Body of pancreas (tissue), 4 donors: ENCODE results near the gene NUP214. TPM values are rescaled to one million over a fixed set of nuclear protein-coding genes. Genes with fewer than 3 reads are reported as not detected.

Experiments
- ATAC-seq: fragments of 150-250 bp; one replicate; pipeline ENCODE4 v1.9.1; 2016
- DNase-seq, 4 donors: peaks; one replicate each; pipeline ENCODE4 v3.0.0-alpha.2; 2019
- H3K27ac ChIP-seq, 4 donors: fragments of 200-600 bp; sonication (generic); 1 replicate in 3 of 4; 2 replicates in 1 of 4; pipeline versions ENCODE4 v1.5.1 to v1.6.1; 2016 to 2019; ENCODE audit warnings: mild to moderate bottlenecking in 1 of 4, mixed read lengths in 1 of 4, moderate library complexity in 1 of 4
- H3K27me3 ChIP-seq, 2 donors: fragments of 200-600 bp; sonication (generic); one replicate each; pipeline ENCODE4 v1.6.0; 2016; ENCODE audit warnings: mild to moderate bottlenecking in 1 of 2
- H3K36me3 ChIP-seq, 2 donors: fragments of 200-600 bp; sonication (generic); replicated peaks in 1 of 2; 2 replicates each; pipeline ENCODE4 v1.5.1; 2016; ENCODE audit warnings: low read depth in 2 of 2; ENCODE audit not compliant: insufficient read depth in 1 of 2
- H3K4me1 ChIP-seq: fragments of 200-600 bp; sonication (generic); one replicate; pipeline ENCODE4 v1.6.0; 2016
- H3K4me3 ChIP-seq, 2 donors: fragments of 200-600 bp; sonication (generic); 1 replicate in 1 of 2; 2 replicates in 1 of 2; pipeline ENCODE4 v1.5.1; 2016 to 2019
- H3K9me3 ChIP-seq, 3 donors: fragments of 200-600 bp; sonication (generic); 1 replicate in 2 of 3; 2 replicates in 1 of 3; pipeline ENCODE4 v1.5.1; 2016
- CTCF ChIP-seq, 7 experiments: fragments of 450-650 bp in 4 of 7; fragments of 200-600 bp in 3 of 7; sonication (generic) in 3 of 7; IDR thresholded peaks; one replicate each; pipeline ENCODE4 v1.5.1; 2016 to 2019; ENCODE audit warnings: antibody characterized with exemption in 7 of 7
- POLR2A ChIP-seq, 3 donors: fragments of 450-650 bp; IDR thresholded peaks; one replicate each; pipeline ENCODE4 v1.6.1; 2016; ENCODE audit warnings: antibody characterized with exemption in 3 of 3, mild to moderate bottlenecking in 2 of 3
- WGBS, 2 donors: methylation state at CpG; one replicate each; pipeline ENCODE4 v1.1.5; 2017; 5-methylcytosine and 5-hydroxymethylcytosine counted together
- intact Hi-C: fragments of 100-400 bp; cut with DNase I; formaldehyde crosslinking; loops from one replicate; pipeline ENCODE4 v1.15.1; 2023
- total RNA-seq, 2 donors: library from RNA; depleted of rRNA; stranded (reverse); fragments of >200 nt; gene quantifications; one replicate each; pipeline ENCODE4 v1.1.0, GENCODE V29; 2016

NUP214 gene
- total RNA-seq, 2 donors from 2014 or later = 24.7 to 29.6 TPM

- peaks cover 0 to 26% of the 10 kb centered on the region in 2 donors for H3K36me3 ChIP-seq
- H3K9me3 ChIP-seq = no peaks in the 10 kb centered on the region
- no peak for ATAC-seq
- intact Hi-C loops = loop anchor here (10.0 kb wide), 1 partner anchor 154 kb away; no protein-coding TSS in a partner anchor
- no peak overlapping the region for H3K4me3 ChIP-seq
- H3K4me1 ChIP-seq = no peaks in the 10 kb centered on the region
- TF ChIP-seq CTCF (IDR thresholded peaks at IDR 0.05) (no peak), POLR2A (IDR thresholded peaks at IDR 0.05) (no peak)
- DNase-seq = no peak
- no peak overlapping the region for H3K27ac ChIP-seq
- WGBS, 2 donors = 89% methylated on average over 6 of the region's 6 CpGs
- no peaks in the 10 kb centered on the region for H3K27me3 ChIP-seq
Measured at GRCh38 chr9:131181091-131181681, 55.8 kb downstream of the NUP214 start.

GRCh38 chr9:131185924-131186323, 60.5 kb downstream of the NUP214 start:
- Histone ChIP-seq H3K36me3 (peaks cover 0 to 26% of the 10 kb centered on the region in 2 donors), H3K9me3 (no peaks in the 10 kb centered on the region), H3K27me3 (no peaks in the 10 kb centered on the region), H3K4me3 (no peak overlapping the region), H3K27ac (no peak overlapping the region), H3K4me1 (no peaks in the 10 kb centered on the region)
- DNase-seq (no peak), ATAC-seq (no peak)
- no peak for TF ChIP-seq POLR2A (IDR thresholded peaks at IDR 0.05)
- no peak for TF ChIP-seq CTCF (IDR thresholded peaks at IDR 0.05)
- intact Hi-C loops = loop anchor here (10.0 kb wide), 1 partner anchor 149 kb away; no protein-coding TSS in a partner anchor
- WGBS, 2 donors = 86 to 90% methylated on average over 3 of the region's 3 CpGs

GRCh38 chr9:131186622-131187021, 61.2 kb downstream of the NUP214 start:
- peaks cover 0 to 30% of the 10 kb centered on the region in 2 donors for H3K36me3 ChIP-seq
- no peak overlapping the region for H3K27ac ChIP-seq
- ATAC-seq (no peak), DNase-seq (no peak)
- intact Hi-C loops = loop anchor here (10.0 kb wide), 1 partner anchor 148 kb away; no protein-coding TSS in a partner anchor
- H3K27me3 ChIP-seq = no peaks in the 10 kb centered on the region
- no peaks in the 10 kb centered on the region for H3K9me3 ChIP-seq
- H3K4me3 ChIP-seq = no peak overlapping the region
- no peaks in the 10 kb centered on the region for H3K4me1 ChIP-seq
- TF ChIP-seq CTCF (IDR thresholded peaks at IDR 0.05) = no peak
- no peak for TF ChIP-seq POLR2A (IDR thresholded peaks at IDR 0.05)
- 87 to 91% methylated on average over 4 of the region's 4 CpGs for WGBS, 2 donors

GRCh38 chr9:131187957-131188356, 62.6 kb downstream of the NUP214 start:
- Histone ChIP-seq H3K27me3 (no peaks in the 10 kb centered on the region), H3K36me3 (peaks cover 0 to 30% of the 10 kb centered on the region in 2 donors), H3K9me3 (no peaks in the 10 kb centered on the region), H3K27ac (no peak overlapping the region), H3K4me3 (no peak overlapping the region), H3K4me1 (no peaks in the 10 kb centered on the region)
- no peak for TF ChIP-seq POLR2A (IDR thresholded peaks at IDR 0.05)
- TF ChIP-seq CTCF (IDR thresholded peaks at IDR 0.05) = no peak
- ATAC-seq (no peak), DNase-seq (no peak)
- WGBS, 2 donors = 88 to 92% methylated on average over 4 of the region's 4 CpGs
- intact Hi-C loops = loop anchor here (10.0 kb wide), 1 partner anchor 147 kb away; no protein-coding TSS in a partner anchor

- H3K36me3 ChIP-seq = peaks cover 0 to 30% of the 10 kb centered on the region in 2 donors
- no peak for TF ChIP-seq CTCF (IDR thresholded peaks at IDR 0.05)
- no peak for TF ChIP-seq POLR2A (IDR thresholded peaks at IDR 0.05)
- intact Hi-C loops = loop anchor here (10.0 kb wide), 1 partner anchor 146 kb away; no protein-coding TSS in a partner anchor
- no peaks in the 10 kb centered on the region for H3K27me3 ChIP-seq
- H3K9me3 ChIP-seq = no peaks in the 10 kb centered on the region
- H3K4me3 ChIP-seq = no peak overlapping the region
- ATAC-seq (no peak), DNase-seq (no peak)
- H3K4me1 ChIP-seq = no peaks in the 10 kb centered on the region
- H3K27ac ChIP-seq = no peak overlapping the region
- 82 to 89% methylated on average over 3 of the region's 3 CpGs for WGBS, 2 donors
Measured at GRCh38 chr9:131188976-131189375, 63.6 kb downstream of the NUP214 start.
